NAMALWA (cell line): ENCODE results near the gene PCYT2.

Experiments used
- DNase-seq: peaks from one replicate; pipeline ENCODE4 v3.0.0-alpha.2; 2015; ENCODE audit warnings: low spot score

The PCYT2 gene

GRCh38 chr17:81851423-81851822 lies 59.8 kb downstream of the PCYT2 start:
- DNase-seq, result no peak
